HG03196 (cell line): ENCODE results near the gene MESP1.

Experiments
- ATAC-seq: cut with Tn5 transposase; IDR thresholded peaks from one replicate; pipeline ENCODE4 v1.9.1; 2021; ENCODE audit not compliant: unreplicated experiment

Gene MESP1

DNA sequence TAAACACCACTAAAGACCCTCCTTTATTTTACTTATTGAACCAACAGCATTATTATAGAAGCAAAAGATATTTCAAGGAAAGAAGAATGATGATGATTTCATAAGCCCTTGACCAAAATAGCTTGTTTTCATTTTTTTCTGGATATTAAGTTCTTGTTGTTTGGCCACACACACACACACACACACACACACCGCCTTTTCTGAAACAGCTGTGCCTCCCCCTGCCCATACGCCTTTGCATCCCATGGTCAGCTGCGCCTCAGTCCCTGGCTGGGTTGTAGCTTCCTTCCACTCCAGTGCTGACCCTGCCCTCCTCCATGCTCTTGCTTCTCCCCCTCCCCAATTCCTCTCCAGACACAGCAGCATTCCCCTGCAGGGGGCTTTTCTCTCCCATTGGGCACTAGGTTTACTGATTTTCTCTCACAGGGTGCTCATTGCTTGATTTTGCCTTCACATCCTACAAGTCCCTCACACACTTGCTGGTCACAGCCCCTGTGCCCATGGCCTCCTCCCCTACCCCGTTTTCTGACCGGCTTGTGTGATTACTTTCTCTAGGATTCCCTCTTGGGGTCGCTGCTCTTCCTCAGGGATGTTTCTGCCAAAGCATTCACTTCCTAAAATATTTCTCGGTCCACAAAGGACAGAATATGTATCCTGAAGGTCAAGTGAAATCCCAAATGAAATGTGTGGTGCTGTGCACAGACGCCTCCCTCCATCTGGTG lies 18.4 kb downstream of the MESP1 start:
- no peak for ATAC-seq

DNA sequence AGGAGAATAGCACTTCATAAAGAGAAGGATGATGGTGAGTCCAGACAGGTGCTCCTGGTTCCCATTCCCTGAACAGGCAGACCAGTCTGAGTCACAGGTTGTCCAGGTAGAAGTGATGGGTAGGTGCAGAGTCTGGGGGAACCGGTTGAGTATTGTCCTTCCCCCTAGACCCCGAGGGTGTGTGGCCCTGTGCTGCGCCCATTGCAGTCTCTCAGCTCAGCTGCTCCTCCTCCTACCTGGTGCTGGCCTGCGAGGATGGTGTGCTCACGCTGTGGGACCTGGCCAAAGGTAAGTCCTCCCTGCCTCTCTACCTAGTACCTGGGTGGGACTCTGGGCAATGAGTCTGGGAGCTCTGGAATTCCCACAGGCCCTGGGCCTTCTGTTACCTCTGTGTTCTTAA lies 19.8 kb downstream of the MESP1 start:
- no peak for ATAC-seq

DNA sequence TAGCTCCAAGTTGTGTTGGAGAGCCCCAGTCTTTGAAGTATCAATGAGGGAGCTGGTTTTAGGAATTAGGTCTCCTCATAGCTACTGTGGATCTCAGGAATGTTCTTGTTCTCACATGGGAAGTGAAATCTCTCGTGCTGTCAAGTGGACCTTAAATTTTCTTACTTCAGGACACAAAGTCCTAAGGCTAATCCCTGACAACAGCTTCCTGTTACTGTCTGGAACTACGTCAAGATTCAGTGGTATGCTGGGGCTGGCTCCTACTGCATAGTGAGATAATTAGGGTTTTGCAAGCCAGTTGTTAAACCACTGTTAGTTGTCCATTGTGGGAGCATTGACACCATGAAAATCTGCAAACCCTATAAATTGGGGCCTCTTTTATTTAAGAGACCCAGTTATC lies 22.8 kb downstream of the MESP1 start:
- ATAC-seq = no peak

DNA sequence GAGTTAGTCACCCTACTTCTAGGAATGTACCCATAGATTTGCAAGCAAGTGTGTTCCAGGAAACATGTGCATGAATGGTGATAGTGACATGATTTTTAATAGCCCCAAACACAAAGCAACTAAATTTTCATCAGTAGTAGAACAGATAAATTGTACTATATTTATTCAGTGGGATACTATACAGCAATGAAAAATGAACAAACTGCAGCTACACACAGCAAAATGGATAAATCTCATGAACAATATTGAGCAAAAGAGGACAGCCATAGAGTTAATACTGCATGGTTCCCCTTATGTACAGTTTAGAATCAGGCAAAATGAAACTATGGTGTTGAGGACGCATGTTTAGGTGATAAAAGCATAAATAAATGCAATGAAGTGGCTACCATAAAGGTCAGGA lies 26.0 kb downstream of the MESP1 start:
- ATAC-seq = no peak

DNA sequence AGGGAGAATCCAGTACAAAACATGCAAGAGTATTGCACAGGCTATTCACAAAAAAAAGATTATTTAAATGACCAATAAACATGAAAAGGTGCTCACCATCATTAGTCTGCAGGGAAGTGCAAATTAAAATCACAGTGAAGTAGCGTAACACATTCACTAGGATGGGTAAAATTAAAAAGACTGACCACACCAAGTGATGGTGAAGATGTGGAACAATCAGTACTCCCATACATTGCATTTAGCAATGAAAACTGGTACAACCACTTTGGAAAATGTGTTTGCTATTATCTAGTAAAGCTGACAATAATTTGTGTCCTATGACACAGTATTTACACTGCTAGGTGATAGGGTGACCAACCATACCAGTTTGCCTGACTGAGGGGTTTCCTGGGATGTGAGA lies 26.4 kb downstream of the MESP1 start:
- no peak for ATAC-seq

DNA sequence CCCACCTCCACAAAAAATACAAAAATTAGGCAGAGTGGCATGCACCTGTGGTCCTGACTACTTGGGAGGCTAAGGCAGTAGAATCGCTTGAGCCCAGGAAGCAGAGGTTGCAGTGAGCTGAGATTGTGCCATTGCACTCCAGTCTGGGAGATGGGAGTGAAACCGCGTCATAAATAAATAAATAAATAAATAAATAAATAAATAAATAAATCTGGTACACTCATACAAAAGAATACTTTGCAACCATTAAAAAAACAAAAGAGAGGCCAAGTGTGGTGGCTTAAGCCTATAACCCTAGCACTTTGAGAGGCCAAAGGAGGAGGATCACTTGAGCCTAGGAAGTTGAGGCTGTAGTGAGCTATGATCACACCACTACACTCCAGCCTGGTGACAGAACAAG lies 28.0 kb downstream of the MESP1 start:
- no peak for ATAC-seq

DNA sequence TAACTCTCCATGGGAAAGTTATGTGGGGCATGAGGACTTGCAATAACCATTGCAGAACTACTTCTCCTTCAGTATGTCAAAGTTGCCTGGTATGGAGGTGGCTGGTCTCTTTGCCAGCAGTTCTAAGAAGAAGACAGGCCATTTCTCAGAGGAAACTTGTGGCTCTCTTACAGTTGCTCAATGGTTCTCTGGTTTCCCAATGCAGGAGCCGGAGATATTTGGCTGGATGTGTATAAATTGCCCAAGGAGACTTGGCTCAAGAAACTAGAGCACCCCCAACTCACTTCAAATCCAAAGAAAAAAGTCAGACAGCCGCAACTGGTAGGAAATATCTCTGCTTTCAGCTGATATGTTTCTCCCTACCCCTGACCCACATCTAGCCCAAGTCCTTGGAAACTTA lies 36.3 kb downstream of the MESP1 start:
- no peak for ATAC-seq

DNA sequence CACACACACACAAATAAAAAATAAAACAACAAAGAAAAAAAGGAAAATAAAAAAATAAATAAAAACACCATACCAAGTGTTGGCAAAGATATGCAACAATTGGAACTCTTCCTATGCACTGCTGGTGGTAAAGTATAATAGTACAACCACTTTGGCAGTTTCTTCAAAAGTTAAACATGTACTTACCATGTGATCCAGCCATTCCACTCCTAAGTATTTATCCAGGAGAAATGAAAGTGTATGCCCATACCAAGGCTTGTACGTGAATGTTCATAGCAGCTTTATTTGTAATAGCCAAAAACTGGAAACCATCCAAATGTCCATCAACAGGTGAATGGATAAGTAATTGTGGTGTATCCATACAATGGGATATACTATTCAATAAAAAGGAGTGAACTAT lies 43.5 kb downstream of the MESP1 start:
- ATAC-seq = no peak

DNA sequence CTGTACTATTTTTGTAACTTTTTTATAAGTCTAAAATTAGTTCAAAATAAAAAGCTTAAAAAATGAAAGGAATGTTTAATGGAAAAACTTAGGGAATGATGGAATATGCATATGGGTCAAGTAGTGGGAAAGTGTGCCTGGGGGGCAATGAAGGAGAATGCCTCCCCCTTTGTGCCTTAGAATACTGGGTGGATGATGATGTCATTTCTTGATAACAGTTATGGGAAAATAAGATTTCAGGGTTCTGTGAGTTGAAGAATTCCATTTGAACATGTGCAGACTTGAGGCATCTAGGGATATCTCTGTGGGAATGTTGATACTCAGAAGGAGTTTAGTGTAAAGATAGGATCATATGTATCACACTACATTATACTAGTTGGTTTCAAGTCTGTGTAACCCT lies 46.6 kb downstream of the MESP1 start:
- no peak for ATAC-seq
